RCC 7860 (cell line): ENCODE data around the gene OR10P1.

ENCODE experiments used
- DNase-seq: peaks from one replicate; pipeline ENCODE4 v3.0.0-alpha.2; 2015; ENCODE audit warnings: low spot score
- FAIRE-seq: peaks from 2 replicates; lab custom pipeline; 2012; peaks lifted over from hg19 to GRCh38; lab: Jason Lieb, UNC

Gene OR10P1

DNA sequence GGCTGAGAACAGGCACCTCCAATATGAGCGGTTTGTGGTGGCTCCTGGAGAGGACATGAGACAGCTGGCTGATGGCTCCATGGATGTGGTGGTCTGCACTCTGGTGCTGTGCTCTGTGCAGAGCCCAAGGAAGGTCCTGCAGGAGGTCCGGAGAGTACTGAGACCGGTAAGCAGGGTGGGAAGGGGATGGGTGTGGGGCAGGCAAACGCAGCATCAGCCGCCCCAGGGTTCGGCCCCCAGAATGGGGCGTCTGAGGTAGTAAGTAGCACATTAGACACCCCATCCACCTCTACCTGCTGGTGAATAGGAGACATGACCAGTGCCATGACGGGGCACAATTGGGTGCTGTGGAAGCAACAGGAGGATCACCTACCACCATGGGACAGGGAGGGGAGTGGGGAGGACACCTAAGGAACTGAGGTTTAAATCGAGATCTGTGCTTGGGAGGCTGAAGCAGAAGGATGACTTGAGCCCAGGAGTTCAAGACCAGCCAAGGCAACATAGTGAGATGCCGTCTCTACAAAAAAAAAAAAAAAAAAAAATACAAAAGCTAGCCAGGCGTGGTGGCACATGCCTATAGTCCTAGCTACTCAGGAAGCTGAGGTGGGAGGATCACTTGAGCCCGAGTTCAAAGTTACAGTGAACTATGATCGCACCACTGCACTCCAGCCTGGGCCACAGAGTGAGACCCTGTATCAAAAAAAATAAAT, 45.5 kb downstream of the OR10P1 start:
- FAIRE-seq: no peak
- no peak for DNase-seq

DNA sequence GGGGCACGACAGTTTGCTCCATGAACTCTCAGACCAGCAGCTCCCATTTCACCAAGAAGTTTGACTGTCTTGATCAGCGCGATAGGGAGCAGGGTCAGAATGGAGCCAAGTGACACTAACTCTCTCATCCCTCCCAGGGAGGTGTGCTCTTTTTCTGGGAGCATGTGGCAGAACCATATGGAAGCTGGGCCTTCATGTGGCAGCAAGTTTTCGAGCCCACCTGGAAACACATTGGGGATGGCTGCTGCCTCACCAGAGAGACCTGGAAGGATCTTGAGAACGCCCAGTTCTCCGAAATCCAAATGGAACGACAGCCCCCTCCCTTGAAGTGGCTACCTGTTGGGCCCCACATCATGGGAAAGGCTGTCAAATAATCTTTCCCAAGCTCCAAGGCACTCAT, 47.0 kb downstream of the OR10P1 start:
- FAIRE-seq (no peak), DNase-seq (no peak)

DNA sequence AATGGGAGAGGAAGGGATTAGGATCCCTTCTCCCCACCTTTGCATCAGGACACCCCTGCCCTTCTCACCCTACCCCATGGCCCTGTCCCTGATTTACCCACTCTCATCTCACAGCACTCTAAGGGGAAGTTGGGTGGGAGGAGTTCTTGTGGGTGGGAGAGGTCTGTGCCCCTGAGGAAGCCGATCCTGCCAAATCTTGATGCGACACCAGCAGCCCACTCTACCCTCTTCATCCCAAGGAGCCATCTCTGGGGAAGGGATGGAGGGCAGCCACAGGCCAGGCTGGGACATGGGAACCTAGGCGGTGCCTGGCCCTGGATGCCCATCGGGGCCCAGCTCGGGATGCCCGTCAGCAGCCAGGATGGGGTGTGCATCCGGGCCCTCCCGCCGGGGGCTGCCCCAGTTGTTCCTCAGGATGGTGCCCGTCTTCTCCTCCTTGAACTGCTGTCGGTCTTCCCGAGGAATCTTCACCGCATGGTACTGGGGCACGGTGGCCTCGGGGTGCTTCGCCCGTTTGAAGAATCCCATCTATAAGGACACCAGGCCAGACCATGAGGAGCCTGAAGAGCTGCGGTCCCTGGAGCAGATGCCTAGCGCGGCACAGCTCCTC, 48.2 kb downstream of the OR10P1 start:
- FAIRE-seq (no peak), DNase-seq (no peak)

DNA sequence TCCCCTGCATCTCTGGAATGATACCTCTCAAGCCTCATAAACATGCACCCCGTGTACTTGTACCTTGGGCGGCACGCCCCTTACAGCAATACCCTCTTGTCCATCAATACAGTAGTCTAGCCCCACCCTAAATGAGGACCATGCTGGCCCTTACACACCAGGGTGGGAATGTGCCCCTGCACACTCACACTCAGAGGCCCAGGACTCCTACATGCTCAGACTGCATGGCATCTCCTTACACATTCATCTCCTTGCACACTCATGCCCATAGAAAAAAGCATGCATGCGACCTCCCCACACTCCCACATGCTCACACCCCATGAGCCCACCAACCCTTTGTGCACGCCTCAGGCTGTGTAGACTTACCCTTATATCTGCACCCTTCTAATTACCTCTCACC, 49.0 kb downstream of the OR10P1 start:
- DNase-seq (no peak), FAIRE-seq (no peak)

DNA sequence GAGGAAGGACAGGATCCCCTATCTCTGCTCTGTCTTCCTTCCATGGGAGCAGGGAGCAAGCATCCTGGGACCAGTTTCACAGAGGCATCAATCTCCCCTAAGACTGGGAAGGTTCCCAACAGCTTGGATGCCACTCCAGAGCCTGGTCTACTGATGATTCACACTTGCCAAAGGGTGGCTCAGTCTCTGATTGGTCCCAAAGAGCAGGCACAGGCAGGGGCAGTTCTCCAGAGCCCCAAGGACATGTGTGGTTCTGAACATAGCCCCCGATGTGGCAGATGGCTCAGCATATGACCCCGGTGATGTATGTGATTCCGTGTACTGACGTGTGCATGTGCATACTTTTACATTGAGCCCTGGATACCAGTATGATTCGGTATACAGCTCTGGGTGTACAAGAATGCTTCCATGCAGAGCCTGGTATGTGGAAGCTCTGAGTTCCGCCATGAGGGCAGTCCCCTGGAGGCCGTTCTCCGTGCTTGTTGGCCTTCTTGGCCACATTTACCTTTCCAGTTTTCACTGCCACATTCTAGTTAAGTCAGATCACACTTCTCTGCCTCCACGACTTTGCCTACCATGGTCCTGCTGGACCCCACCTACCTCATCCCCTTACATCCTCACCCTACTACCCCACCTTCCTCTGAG, 49.8 kb downstream of the OR10P1 start:
- FAIRE-seq (no peak), DNase-seq (no peak)
